Activated naive CD4-positive, alpha-beta T cell treated with anti-CD3 and anti-CD28 coated beads, Interleukin-2, amount 50 U/mL, for 24 hours (primary cell): ENCODE measurements around the gene SEMA5A.

Experiments used
- H3K27ac Mint-ChIP-seq: one replicate; pipeline ENCODE4 v1.8.0; 2021; ENCODE audit warnings: mild to moderate bottlenecking, mixed read lengths
- H3K27me3 Mint-ChIP-seq: one replicate; pipeline ENCODE4 v1.8.0; 2021; ENCODE audit warnings: mixed read lengths
- H3K36me3 Mint-ChIP-seq: one replicate; pipeline ENCODE4 v1.8.0; 2021; ENCODE audit warnings: mixed read lengths
- H3K4me1 Mint-ChIP-seq: one replicate; pipeline ENCODE4 v1.8.0; 2021; ENCODE audit warnings: mixed read lengths
- H3K4me3 Mint-ChIP-seq: one replicate; pipeline ENCODE4 v1.8.0; 2021; ENCODE audit warnings: mild to moderate bottlenecking, mixed read lengths
- H3K9me3 Mint-ChIP-seq: one replicate; pipeline ENCODE4 v1.8.0; 2021; ENCODE audit warnings: mixed read lengths

SEMA5A gene

GRCh38 chr5:9269014-9269413 lies 276.9 kb downstream of the SEMA5A start:
- H3K36me3 Mint-ChIP-seq: no peaks in the 10 kb centered on the region
- H3K4me1 Mint-ChIP-seq: no peaks in the 10 kb centered on the region
- peaks cover 3% of the 10 kb centered on the region for H3K27me3 Mint-ChIP-seq
- H3K9me3 Mint-ChIP-seq: peaks cover 7% of the 10 kb centered on the region
- H3K27ac Mint-ChIP-seq: no peak overlapping the region
- no peak overlapping the region for H3K4me3 Mint-ChIP-seq

- no peak overlapping the region for H3K27ac Mint-ChIP-seq
- no peaks in the 10 kb centered on the region for H3K4me1 Mint-ChIP-seq
- H3K27me3 Mint-ChIP-seq: peaks cover 3% of the 10 kb centered on the region
- no peaks in the 10 kb centered on the region for H3K36me3 Mint-ChIP-seq
- H3K9me3 Mint-ChIP-seq: peaks cover 7% of the 10 kb centered on the region
- H3K4me3 Mint-ChIP-seq: no peak overlapping the region
Measured at GRCh38 chr5:9268226-9268625, 277.6 kb downstream of the SEMA5A start.

GRCh38 chr5:9265441-9266287 lies 280.2 kb downstream of the SEMA5A start:
- H3K36me3 Mint-ChIP-seq: no peaks in the 10 kb centered on the region
- no peak overlapping the region for H3K27ac Mint-ChIP-seq
- peaks cover 3% of the 10 kb centered on the region for H3K9me3 Mint-ChIP-seq

GRCh38 chr5:9264301-9264700 lies 281.6 kb downstream of the SEMA5A start:
- Mint-ChIP-seq H3K27me3 (no peaks in the 10 kb centered on the region), H3K9me3 (peaks cover 3% of the 10 kb centered on the region), H3K27ac (no peak overlapping the region), H3K4me3 (no peak overlapping the region), H3K4me1 (no peaks in the 10 kb centered on the region), H3K36me3 (no peaks in the 10 kb centered on the region)

More at GRCh38 chr5:9265441-9266287, 280.2 kb downstream of the SEMA5A start:
- no peaks in the 10 kb centered on the region for H3K4me1 Mint-ChIP-seq
- H3K27me3 Mint-ChIP-seq: no peaks in the 10 kb centered on the region
- H3K4me3 Mint-ChIP-seq: no peak overlapping the region

GRCh38 chr5:9263656-9264055 lies 282.2 kb downstream of the SEMA5A start:
- no peaks in the 10 kb centered on the region for H3K36me3 Mint-ChIP-seq
- no peaks in the 10 kb centered on the region for H3K27me3 Mint-ChIP-seq
- H3K27ac Mint-ChIP-seq: no peak overlapping the region
- no peaks in the 10 kb centered on the region for H3K4me1 Mint-ChIP-seq
- H3K4me3 Mint-ChIP-seq: no peak overlapping the region
- peaks cover 3% of the 10 kb centered on the region for H3K9me3 Mint-ChIP-seq

GRCh38 chr5:9251379-9251980 lies 294.4 kb downstream of the SEMA5A start:
- Mint-ChIP-seq H3K4me3 (no peak overlapping the region), H3K4me1 (no peaks in the 10 kb centered on the region), H3K27me3 (no peaks in the 10 kb centered on the region), H3K9me3 (peaks cover 10% of the 10 kb centered on the region), H3K27ac (no peak overlapping the region), H3K36me3 (no peaks in the 10 kb centered on the region)

GRCh38 chr5:9249231-9249630 lies 296.6 kb downstream of the SEMA5A start:
- no peak overlapping the region for H3K4me3 Mint-ChIP-seq
- H3K36me3 Mint-ChIP-seq: no peaks in the 10 kb centered on the region
- H3K4me1 Mint-ChIP-seq: no peaks in the 10 kb centered on the region
- no peak overlapping the region for H3K27ac Mint-ChIP-seq
- peaks cover 6% of the 10 kb centered on the region for H3K9me3 Mint-ChIP-seq
- no peaks in the 10 kb centered on the region for H3K27me3 Mint-ChIP-seq

- no peaks in the 10 kb centered on the region for H3K36me3 Mint-ChIP-seq
- H3K9me3 Mint-ChIP-seq: no peaks in the 10 kb centered on the region
- H3K4me3 Mint-ChIP-seq: no peak overlapping the region
- H3K4me1 Mint-ChIP-seq: no peaks in the 10 kb centered on the region
- H3K27ac Mint-ChIP-seq: no peak overlapping the region
- H3K27me3 Mint-ChIP-seq: no peaks in the 10 kb centered on the region
Measured at GRCh38 chr5:9245071-9245470, 300.8 kb downstream of the SEMA5A start.

GRCh38 chr5:9244417-9244816 lies 301.5 kb downstream of the SEMA5A start:
- H3K4me3 Mint-ChIP-seq: no peak overlapping the region
- no peaks in the 10 kb centered on the region for H3K9me3 Mint-ChIP-seq
- no peaks in the 10 kb centered on the region for H3K4me1 Mint-ChIP-seq
- H3K27me3 Mint-ChIP-seq: peaks cover 1% of the 10 kb centered on the region
- H3K27ac Mint-ChIP-seq: no peak overlapping the region
- no peaks in the 10 kb centered on the region for H3K36me3 Mint-ChIP-seq

GRCh38 chr5:9241479-9242305 lies 304.2 kb downstream of the SEMA5A start:
- Mint-ChIP-seq H3K27me3 (peaks cover 1% of the 10 kb centered on the region), H3K27ac (no peak overlapping the region), H3K4me1 (no peaks in the 10 kb centered on the region), H3K36me3 (no peaks in the 10 kb centered on the region), H3K9me3 (no peaks in the 10 kb centered on the region), H3K4me3 (no peak overlapping the region)

GRCh38 chr5:9240431-9240830 lies 305.4 kb downstream of the SEMA5A start:
- Mint-ChIP-seq H3K36me3 (no peaks in the 10 kb centered on the region), H3K4me3 (no peak overlapping the region), H3K9me3 (no peaks in the 10 kb centered on the region), H3K27me3 (peaks cover 1% of the 10 kb centered on the region), H3K27ac (no peak overlapping the region), H3K4me1 (no peaks in the 10 kb centered on the region)

GRCh38 chr5:9239626-9240025 lies 306.2 kb downstream of the SEMA5A start:
- Mint-ChIP-seq H3K4me1 (no peaks in the 10 kb centered on the region), H3K9me3 (no peaks in the 10 kb centered on the region), H3K36me3 (no peaks in the 10 kb centered on the region), H3K27ac (no peak overlapping the region), H3K27me3 (peaks cover 1% of the 10 kb centered on the region), H3K4me3 (no peak overlapping the region)

- Mint-ChIP-seq H3K4me1 (no peaks in the 10 kb centered on the region), H3K4me3 (no peak overlapping the region), H3K27me3 (peaks cover 1% of the 10 kb centered on the region), H3K36me3 (no peaks in the 10 kb centered on the region), H3K9me3 (no peaks in the 10 kb centered on the region), H3K27ac (no peak overlapping the region)
Measured at GRCh38 chr5:9239071-9239470, 306.8 kb downstream of the SEMA5A start.

- Mint-ChIP-seq H3K27me3 (no peaks in the 10 kb centered on the region), H3K9me3 (peaks cover 4% of the 10 kb centered on the region), H3K36me3 (no peaks in the 10 kb centered on the region), H3K4me3 (no peak overlapping the region), H3K4me1 (no peaks in the 10 kb centered on the region), H3K27ac (no peak overlapping the region)
Measured at GRCh38 chr5:9233712-9234111, 312.2 kb downstream of the SEMA5A start.

- H3K4me3 Mint-ChIP-seq: no peak overlapping the region
- peaks cover 4% of the 10 kb centered on the region for H3K9me3 Mint-ChIP-seq
- no peaks in the 10 kb centered on the region for H3K36me3 Mint-ChIP-seq
- H3K27me3 Mint-ChIP-seq: no peaks in the 10 kb centered on the region
- H3K27ac Mint-ChIP-seq: no peak overlapping the region
- no peaks in the 10 kb centered on the region for H3K4me1 Mint-ChIP-seq
Measured at GRCh38 chr5:9233035-9233434, 312.8 kb downstream of the SEMA5A start.

- Mint-ChIP-seq H3K4me3 (no peak overlapping the region), H3K27ac (no peak overlapping the region), H3K9me3 (peaks cover 4% of the 10 kb centered on the region), H3K4me1 (no peaks in the 10 kb centered on the region), H3K27me3 (no peaks in the 10 kb centered on the region), H3K36me3 (no peaks in the 10 kb centered on the region)
Measured at GRCh38 chr5:9231842-9232241, 314.0 kb downstream of the SEMA5A start.
